Stimulated activated CD4-positive, alpha-beta T cell treated with anti-CD3 and anti-CD28 coated beads, Interleukin-15, amount 100 ng/mL, for 24 hours (primary cell): ENCODE data around the gene ITPR2.
"Not testable (repeated sequence)": the region's sequence is repeated elsewhere in the genome, so short reads cannot be mapped to it uniquely, and the experiment has no call there.

Experiments used
- DNase-seq: peaks from one replicate; pipeline ENCODE4 v3.0.0-alpha.2; 2020

The ITPR2 gene

DNA sequence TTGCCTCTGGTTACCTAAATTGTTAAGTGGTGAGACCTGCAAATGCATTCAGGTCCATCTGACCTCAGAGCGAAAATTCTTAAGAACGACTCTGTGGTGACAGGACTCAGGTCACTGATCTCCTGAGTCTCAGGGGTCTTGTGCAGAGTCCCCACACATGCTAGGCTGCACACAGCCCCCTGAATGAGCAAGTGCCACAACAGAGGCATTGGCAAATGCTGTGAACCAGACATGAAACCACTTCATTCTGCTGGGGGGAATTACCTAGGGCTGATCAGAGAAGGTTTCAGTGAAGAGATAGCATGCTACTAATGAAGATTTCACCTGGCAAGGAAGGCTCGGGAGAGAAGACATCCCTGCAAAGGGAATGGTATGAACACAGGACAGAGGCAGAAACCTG is 281.6 kb downstream of the ITPR2 start:
- no peak for DNase-seq

DNA sequence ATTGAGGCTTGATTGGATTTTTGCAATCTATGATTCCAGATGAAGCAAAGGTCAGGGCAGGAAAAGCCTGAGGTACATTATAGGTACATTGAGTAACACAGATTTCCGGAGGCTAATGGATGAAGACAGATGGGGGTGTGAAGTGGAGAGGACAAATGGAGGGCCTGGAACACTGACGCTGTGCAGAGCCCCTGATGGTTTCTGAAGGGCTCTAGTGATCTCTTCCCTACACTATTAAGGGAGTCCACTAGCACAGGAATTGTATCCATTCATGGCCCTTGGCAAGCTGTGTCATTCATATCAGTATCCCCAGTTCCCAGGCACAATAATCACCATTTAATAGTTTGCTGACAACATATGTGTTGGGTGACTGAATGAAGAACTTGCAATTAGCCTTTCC is 284.8 kb downstream of the ITPR2 start:
- DNase-seq: no peak

DNA sequence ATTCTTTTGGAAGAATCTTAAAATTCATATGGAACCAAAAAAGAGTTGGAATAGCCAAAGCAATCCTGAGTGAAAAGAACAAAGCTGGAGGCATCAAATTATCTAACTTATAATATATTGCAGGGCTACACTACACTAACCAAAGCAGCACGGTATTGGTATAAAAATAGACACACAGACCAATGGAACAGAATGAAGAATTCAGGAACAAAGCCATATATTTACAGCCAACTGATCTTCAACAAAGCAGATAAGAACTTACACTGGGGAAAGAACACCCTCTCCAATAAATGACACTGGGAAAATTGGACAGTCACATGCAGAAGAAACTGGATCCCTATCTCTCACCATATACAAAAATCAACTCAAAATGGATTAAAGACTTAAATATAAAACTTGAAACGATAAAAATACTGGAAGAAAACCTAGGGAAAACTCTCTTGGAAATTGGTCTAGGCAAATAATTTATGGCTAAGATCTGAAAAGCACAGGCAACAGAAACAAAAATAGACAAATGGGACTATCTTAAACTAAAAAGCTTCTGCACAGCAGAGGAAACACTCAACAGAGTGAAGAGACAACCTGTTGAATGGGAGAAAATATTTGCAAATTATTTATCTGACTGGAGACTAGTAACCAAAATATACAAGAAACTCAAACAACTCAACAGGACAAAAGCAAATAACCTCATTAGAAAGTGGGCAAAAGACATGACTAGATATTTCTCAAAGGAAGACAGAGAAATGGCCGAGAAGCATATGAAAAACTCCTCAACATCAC is 286.3 kb downstream of the ITPR2 start:
- DNase-seq: no peak

DNA sequence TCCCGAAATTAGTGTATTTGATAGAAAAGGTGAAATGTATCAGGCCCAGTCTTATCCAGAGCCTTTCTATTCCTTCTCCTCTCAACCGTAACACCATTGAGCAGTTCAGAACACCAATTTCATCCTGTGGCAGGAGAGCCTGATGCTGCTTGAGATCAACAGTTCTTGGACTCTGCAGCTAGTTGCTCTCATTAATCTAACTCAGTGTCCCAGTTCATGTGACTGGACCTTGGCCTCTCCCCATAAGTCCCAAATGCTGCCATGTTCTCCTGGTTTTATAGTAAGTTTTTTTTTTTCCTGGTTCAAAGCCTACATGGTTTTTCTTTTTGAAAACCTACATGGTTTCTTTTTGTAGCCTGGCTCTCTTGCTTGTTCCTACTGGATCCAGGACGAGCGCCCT is 293.9 kb downstream of the ITPR2 start:
- no peak for DNase-seq

DNA sequence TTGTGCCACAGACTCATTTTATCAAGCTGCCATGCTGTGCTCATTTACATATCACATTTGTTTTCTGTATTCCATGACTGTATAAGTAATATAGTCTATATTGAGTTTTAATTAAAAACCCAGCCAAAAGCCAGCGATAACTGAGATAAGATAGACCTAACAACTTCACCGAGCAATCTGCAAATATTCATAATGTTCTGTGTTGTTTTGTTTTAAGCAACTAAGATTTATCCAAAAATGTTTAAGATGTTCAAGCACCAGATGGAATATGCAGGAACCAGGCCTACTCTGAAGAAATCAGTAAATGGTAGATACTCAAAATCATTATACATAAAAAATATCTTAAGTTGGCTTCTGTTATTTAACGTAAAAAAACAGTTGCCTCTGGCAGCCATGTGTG is 295.3 kb downstream of the ITPR2 start:
- DNase-seq: no peak

DNA sequence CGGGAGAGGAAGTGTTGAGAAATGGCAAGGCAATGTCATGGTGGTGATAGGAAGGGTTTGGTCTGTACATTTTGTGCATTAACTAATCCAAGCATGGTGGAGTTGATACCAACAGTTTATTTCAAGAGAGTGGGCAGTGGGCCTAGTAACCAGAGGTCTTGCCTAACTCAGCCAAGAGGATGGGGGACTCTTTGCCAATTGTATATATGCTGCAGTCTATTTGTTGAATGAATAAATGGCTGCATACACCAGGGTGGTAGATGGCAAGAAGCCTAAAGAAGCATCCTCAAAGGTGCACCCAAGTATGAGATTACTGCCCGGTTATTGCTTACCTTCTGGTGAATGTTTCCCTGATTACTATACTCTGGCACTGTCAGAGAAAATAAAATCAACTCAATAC is 295.9 kb downstream of the ITPR2 start:
- no peak for DNase-seq

DNA sequence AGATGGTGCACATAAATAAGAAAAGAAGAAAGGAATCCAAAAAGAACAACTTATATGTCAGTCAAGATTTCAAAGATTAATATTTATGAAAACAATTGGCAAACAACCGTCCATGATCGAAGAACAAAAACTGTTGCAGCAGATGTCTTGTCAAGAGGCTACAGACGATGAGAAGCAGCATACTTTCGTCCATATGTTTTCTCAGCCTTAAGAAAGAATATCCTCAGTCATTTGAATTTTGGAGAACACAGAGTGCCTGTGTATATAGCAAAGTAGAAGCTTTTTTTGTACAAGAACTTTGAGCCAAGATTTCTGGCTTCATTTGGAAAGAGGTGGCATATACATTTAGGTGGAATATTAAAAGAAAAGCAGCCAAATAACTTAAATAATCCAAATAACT is 297.2 kb downstream of the ITPR2 start:
- DNase-seq: no peak

DNA sequence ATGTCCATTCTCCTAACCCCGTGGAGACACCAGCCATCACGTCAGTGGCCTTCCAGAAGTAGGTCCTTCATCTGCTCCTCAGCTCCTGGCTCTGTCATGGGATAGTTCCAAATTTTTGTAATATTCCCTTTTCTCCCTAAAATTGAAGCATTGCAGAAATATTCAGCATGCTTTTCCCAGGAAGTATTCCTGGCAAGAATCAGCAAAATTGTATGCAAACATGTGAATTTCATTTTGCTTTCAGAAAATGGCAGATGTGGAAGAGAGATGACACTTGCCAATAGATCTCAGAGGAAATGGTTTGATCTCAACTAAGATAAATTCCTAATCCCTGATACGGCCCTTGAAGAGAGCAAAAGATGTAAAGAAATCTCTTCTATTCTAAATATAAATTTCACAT is 298.9 kb downstream of the ITPR2 start:
- DNase-seq: no peak

DNA sequence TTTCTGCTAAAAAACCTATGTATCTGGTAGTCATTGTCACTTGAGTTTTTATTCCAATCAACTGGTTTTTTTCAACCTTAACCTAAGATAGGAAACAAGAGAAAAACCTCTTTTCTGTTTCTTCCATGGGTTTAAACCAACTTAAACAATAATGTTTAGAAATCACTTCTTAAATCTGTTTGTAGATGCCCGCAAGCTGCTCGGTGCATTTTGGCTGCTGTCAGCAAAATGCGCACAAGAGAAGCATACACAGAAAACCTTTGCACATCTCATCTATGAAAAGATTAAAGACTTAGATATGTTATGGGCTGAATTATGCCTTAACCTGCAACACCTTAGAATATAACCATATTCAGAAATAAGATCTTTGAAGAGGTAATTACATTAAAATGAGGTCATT is 299.8 kb downstream of the ITPR2 start:
- DNase-seq: no peak

DNA sequence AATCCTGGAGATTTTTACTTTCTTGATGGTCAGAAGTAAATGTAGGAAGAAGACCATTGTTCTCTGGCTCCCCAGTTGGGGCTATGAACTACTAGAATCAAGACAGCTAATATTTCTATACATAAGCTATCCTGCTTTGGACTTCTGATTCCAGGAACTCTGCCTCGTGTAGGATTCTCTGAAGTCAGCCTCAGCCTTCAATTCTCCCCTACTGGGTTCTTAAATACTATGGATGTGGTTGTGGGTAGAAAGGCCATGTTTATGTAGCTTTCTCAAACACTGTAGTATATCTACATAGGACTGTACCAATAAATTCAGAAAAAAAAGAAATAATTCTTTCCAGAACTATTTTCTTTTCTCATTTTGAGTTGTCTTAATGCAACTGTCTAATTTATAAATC is 302.5 kb downstream of the ITPR2 start:
- no peak for DNase-seq

DNA sequence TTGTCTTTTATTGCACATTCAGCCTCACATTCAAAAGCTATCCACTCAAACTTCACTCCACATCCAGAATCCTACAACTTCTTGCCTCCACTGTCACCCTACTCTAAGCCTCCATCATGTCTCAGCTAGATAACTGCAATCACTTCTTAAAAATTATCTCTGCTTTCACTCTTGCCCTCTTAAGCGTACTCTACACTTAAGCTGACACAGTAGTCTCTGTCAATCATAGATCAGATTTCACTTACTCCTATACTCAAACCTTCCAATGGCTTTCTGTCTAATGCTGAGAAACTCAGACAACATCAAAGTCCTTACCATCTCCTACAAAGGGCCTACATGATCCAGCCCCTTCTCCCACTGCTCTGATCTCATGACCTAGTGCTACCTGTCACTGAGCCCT is 304.1 kb downstream of the ITPR2 start:
- no peak for DNase-seq

DNA sequence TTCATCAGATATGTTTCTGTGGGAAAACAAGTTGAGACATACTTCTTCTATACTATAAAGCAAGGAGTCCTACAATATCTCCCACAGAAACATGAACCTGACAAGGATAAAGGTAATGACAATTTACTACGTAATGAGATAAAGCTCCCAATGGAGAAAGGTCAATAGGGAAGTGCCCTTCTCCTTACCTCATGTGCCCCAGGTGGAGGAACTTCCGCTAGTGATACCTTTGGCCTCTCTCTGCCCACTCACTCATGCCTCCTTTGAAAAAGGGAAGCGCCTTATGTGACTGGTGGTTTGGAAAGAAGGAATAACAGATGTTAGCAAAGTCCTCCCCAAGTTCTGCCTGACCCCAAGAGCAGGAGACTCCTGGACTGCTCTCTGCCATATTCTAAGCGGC is 305.3 kb downstream of the ITPR2 start:
- no peak for DNase-seq

DNA sequence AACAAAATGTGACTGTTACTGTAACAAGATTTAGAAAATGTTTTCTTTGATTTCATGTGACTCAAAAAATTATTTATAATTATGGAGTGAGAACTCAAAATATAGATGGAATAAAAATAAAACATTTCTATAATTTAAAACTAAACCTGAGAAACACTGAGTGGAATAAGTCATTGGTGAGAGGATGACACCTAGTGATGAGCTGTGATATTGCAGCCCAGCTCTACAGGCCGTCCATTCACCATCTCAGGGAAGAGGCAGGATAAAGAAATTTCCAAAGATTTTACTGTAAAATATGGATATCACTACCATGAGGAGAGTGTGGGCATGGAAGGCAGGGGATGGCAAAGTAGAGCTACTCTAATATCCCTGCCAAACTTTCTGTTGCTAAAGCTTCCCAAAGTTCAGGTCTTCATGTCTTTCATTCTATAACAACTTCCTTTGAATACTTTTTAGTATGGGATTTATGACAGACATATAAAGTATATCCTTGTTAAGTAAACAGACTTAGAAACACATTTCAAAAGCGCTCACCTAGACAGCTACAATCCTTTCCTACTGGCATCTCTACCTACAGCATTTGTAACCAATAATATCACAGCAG is 308.0 kb downstream of the ITPR2 start:
- DNase-seq: peak; percentile 18

DNA sequence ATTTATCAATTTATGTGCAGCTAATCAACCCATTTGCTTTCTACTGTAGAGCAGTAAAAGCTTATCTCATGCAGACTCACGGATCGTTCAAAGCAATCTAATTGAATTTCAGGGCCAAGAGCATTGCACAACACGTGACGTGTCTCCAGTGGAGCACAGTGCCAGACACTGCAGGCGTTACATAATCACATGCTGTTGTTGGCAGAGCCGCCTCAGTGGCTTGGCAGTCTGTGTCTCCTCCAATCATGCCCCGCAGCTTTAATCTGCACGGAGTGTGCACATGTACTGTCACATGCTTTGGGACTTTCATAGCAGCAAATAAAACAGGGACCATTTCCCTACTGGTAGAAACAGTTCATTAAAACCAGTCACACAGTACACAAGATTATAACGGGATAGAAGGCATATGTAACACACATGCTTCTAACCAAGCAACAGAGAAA is 309.3 kb downstream of the ITPR2 start:
- no peak for DNase-seq

DNA sequence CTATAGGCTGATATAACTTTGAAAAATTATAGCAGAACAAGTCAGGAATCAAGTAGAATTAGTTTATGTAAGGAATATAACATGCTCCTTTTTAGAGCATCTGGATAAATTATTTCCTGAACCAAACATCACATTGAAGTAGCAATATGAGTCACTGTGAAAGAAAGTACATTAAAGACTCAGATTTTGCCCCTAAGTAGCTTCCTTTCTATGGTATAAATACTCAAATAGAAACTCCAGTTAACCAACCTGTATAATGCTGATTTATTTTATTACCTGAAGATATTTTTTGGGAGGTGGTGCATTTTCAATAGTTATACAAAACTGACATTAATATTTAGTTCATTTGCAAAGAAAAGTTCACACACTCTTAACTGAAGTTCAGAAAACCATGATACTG is 312.1 kb downstream of the ITPR2 start:
- DNase-seq: no peak

DNA sequence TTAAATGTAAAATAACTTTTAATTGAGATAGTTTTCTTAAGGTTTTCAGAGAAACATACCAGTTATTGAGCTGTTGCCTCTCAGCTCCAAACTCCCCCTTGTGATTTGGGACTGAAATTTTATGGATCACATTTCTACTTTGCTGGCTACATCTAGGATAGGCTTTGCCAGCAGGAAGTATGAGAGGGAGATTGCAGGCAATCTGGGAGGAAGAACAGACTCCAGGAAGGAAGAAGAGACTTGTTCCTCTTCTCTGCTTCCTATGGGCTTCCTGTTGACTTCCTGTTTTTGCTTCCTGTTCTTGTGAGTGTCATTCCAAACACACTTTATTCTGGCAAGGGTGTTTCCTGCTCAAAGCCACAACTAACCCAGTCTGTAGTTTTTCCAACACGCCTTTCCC is 312.9 kb downstream of the ITPR2 start:
- DNase-seq: no peak

DNA sequence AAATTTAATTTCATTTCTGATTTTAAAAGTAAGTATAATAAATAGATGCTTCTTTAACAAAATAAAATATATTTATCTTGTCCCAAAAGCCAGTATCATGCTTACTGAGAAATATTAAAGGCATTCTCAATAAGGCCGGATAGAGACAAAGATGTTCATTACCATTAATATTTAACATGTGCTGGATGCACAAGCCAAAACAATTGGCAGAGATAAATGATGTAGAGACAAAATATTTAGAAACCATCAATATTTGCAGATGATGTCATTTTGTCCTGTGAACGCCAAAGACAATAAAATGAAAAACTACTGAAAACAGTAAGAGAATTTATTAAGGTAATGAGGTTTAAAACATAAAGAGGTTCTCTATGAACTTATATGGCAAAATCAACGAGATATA is 313.5 kb downstream of the ITPR2 start:
- DNase-seq: no peak

DNA sequence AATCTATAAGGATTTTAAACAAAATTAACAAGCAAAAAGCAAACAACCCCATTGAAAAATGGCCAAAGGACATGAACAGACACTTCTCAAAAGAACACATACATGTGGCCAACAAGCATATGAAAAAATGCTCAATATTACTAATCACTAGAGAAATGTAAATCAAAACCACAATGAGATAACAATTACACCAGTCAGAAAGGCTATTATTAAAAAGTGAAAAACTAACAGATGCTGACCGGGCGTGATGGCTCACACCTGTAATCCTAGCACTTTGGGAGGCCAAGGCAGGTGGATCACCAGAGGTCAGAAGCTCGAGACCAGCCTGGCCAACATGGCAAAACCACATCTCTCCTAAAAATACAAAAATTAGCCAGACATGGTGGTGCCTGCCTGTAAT is 315.7 kb downstream of the ITPR2 start:
- not testable (repeated sequence) for DNase-seq

DNA sequence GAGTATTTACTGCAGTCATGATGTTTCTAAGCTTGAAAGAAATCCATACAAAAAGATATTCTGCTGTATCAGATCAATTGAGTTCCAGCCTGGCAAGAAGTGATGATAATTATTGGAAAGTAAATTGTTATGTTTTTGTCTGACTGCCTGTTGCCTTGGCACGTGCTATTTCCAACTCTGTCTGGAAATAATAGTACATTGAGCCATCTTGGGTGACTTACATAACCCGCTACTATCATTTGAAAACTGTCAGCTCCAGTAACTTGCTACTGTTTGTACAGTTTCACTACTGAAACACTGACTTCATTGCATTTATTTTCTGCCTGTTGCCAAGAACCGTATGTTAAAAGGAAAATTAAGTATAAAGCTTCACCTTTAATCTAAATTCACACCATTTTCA is 318.6 kb downstream of the ITPR2 start:
- DNase-seq: no peak

DNA sequence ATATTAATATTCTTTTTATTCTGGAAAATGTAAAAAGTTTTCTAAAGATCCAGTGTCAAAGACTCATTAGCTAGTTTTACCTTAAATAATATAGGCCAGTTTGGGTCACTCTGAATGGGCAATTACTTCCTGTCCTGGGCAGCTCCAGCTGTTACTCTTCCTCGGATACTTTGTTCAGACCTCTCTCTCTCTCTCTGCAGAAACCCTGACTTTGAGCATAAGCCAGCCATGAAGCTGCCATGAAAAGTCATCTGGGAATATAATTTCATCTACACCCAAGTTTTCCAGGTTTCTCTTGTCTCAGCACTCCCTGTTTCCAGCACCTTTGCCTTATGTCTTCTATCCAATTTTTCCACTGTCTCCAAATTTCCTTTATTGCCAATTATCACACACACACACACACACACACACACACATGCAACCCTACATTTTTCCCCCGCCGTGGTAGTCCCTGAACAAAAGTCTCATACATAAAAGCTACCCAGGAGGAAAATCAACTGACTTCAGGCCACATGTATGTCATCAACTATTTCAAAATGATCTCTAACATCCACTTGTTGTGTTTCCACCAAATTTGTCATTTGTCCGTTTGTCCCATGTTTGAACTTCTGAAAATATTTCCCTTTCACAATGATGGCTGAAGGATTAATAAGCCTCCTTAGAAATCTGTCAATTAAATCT is 319.5 kb downstream of the ITPR2 start:
- no peak for DNase-seq

DNA sequence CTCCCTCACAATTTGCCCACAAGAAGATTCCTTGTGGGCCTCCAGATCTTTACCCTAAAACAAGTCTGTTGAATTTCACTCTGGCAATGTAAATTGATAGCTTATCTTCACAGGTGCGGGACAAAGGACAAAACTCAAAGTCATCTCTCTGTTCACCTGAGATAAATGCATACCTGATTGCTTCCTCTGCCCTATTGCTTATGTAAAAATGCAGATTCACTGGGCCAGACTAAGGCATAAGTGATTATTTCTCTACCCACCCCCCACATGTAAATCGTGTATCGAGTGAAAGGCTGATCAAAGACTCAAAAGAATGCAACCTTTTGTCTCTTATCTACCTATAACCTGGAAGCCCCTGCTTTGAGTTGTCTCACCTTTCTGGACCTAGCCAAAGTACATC is 320.8 kb downstream of the ITPR2 start:
- DNase-seq: no peak

DNA sequence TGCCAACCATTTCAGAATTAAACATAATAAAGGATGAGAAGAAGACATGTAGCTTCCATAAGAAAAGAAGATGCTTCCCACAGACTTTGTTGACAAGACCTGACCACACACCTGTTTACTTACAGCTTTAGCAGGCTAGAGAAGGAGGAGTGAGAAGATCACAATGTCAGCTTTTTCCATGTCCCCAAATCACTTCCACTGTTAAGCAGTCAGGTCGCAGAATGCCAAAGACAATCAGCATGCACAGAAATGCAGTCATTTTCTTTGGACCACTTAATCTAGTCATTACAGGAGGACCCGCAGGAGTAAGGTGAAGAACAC is 322.7 kb downstream of the ITPR2 start:
- DNase-seq: no peak

DNA sequence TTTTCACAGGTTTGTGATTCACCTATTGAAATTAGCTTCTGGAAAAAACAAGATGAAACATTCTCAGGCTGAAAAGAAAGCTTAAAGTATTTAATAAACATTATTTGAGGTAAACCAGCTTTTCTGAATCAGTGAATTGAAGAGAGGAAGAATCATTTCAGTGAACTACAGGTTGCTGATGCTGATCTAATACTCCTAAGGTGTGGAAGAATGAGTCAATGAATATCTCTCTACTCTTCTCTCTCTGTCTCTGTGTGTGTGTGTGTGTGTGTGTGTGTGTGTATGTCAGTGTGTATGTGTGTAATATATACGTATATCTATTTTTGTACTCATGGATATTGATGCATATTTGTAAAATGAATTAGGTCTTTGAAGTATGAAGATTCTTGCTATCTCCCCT is 325.4 kb downstream of the ITPR2 start:
- DNase-seq: no peak

DNA sequence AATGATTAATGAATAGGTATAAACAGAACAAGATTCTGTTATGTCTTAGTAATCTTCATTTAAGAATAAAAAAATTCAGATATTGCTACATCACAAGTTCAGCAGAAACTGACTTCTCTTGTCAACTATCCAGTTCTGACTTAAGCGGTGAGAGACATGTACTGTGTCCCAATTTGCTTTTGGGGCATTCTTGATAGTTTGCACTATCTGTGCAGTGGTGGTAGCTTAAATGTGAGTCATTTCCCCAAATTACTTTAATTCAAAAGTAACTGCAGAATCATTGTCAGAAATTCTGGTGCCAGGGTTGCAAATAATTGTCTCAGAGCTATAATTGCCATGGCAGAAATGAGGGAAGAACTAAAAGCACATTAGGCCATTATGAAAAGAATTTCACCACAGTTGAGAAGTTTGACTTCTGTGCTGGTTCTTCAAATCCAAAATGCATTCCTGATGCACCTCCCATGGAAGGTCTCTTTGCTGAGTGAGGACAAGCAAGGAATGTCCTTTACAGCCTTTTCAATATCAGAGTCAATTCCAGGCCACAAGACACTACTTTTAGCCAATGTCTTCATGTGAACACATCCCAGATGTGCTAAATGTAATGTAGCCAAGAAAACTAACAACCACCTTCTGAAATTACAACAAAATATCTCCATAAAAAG is 332.9 kb downstream of the ITPR2 start:
- DNase-seq: no peak
